GM18508 (cell line): Measurements from ENCODE around the gene PPP6R3.
"Not testable (repeated sequence)": the region's sequence is repeated elsewhere in the genome, so short reads cannot be mapped to it uniquely, and the experiment has no call there.

ENCODE experiments used
- ATAC-seq: cut with Tn5 transposase; IDR thresholded peaks from one replicate; pipeline ENCODE4 v1.9.1; 2021; ENCODE audit warnings: moderate number of reproducible peaks; ENCODE audit not compliant: insufficient read depth, unreplicated experiment

The PPP6R3 gene

GRCh38 chr11:68582416-68583040 is 122.0 kb downstream of the PPP6R3 start:
- no peak for ATAC-seq

GRCh38 chr11:68583041-68583446 is 122.5 kb downstream of the PPP6R3 start:
- no peak for ATAC-seq

DNA sequence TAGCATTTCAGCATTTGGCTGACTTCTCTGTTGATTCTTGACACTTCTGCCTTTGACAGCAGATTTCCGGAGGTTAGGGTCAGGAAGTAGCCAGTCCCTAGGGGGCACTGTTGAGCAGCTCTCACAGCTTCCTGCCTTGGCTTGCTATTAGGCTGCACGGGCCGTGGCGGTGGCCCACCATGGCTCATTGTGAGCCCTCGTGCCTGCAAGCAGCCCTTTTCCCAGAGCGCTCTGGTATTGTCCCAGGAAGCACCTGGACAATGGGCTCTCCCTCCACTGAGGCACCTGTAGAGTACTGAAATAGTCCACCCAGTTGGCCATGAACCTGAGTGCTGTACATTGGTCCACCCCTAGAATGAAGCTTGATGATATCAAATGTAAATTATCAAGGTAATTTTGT is 123.5 kb downstream of the PPP6R3 start:
- ATAC-seq, result no peak

DNA sequence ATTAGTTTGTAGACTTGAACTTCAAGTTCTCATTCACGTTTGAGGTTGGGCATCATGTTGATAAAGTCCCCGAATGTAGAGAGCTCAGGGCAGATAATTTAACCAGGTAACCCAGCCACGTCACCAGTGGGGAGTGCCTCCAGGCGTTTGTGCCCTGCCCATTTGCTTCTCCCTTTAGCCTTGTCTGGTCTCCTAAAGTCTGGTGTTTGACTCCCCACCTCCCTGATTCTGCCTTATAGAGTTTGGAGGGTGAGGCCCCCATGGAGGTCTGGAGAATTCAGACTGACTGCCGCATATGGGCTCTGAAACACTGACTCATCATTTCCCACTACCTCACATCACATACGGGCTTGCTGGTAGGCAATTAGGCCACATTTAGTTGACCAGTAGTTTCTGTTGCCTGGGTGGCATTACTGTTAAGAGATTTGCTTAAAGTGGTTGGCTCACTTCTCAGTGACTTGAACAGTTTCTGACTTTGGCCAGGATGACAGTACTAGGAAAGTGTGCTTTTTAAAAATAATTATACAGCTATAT is 124.5 kb downstream of the PPP6R3 start:
- no peak for ATAC-seq

GRCh38 chr11:68589547-68590216 is 129.1 kb downstream of the PPP6R3 start:
- no peak for ATAC-seq

GRCh38 chr11:68591719-68592118 is 131.2 kb downstream of the PPP6R3 start:
- no peak for ATAC-seq

GRCh38 chr11:68593441-68593840 is 132.9 kb downstream of the PPP6R3 start:
- ATAC-seq, result no peak

DNA sequence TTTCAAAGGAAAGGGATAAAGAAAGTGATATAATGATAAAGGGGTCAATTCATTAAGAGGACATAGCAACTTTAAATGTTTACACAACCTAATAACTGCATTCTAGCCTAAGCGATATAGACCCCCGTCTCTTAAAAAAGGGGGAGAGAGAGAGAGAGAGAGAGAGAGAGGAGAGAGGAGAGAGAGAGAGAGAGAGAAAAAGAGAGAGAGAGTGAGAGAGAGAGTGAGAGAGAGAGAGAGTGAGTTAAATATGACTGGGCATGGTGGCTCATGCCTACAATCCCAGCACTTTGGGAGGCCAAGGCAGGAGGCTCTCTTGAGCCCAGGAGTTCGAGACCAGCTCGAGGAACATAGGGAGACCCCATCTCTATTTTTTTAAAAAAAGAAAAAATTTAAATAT is 133.6 kb downstream of the PPP6R3 start:
- ATAC-seq, result no peak

- ATAC-seq, result no peak
These were observed 135.7 kb downstream of the PPP6R3 start for GRCh38 chr11:68596231-68596630.

- no peak for ATAC-seq
These were observed 138.5 kb downstream of the PPP6R3 start for GRCh38 chr11:68598816-68599653.

GRCh38 chr11:68601147-68601546 is 140.6 kb downstream of the PPP6R3 start:
- no peak for ATAC-seq

DNA sequence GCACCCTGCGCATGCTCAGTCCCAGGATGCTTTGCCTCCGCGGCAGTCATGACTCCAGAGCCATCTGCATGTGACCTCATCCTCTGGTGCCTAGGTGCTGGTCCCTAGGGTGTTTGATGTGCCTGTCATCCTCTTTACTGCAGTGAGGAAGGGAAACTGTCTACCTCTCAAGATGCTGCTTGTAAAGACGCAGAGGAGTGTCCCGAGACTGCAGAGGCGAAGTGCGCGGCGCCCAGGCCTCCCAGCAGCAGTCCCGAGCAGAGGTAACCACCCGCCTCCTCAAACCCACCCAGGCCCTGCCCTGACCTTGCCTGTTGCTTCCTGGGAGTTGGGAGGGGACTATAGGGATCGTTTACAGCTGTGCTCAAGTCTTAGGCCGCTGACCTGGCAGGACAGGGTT is 149.2 kb downstream of the PPP6R3 start:
- ATAC-seq, result no peak

- no peak for ATAC-seq
These were observed 150.0 kb downstream of the PPP6R3 start for GRCh38 chr11:68610452-68611116.

GRCh38 chr11:68615657-68616056 is 155.1 kb downstream of the PPP6R3 start:
- ATAC-seq, result no peak

DNA sequence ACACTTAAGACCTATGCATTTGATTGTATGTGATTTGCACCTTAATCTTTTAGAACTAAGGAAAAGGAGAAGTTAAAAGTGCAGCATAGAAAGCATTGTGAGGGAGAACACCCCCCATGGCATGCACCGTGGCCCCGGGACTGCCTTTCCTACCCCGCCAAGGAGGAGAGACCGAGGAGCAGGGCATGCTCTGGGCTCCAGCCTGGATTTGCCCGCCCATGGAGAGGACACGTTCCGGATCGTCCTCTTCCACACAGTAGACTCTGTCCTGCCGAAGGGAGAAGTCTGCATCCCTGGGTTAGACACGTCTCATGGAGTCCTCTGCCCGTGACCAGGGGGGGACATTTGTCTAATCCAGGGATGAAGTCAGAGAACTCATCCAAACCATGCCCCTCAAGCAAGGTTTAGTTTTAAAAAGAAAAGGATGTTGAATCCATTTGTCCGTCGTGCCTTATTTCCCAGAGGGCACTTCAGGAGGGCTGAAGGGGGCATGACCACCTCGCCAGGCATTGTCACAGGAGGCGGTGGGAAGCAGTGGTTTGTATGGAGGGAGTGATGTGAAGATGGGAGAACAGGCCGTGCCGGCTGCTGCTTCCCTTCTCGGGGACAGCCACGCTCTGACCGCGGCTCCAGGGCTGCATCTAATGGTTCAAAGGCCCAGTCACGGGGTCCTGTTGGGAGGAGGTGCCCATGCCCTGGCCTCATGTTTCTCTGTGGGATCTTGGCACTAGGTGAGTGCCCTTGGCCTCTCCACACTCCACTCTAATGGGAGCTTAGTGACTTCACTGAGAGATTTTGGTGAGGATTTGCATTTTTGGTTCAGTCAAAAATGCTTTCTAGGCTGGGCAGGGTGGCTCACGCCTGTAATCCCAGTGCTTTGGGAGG is 157.6 kb downstream of the PPP6R3 start:
- ATAC-seq, result no peak

DNA sequence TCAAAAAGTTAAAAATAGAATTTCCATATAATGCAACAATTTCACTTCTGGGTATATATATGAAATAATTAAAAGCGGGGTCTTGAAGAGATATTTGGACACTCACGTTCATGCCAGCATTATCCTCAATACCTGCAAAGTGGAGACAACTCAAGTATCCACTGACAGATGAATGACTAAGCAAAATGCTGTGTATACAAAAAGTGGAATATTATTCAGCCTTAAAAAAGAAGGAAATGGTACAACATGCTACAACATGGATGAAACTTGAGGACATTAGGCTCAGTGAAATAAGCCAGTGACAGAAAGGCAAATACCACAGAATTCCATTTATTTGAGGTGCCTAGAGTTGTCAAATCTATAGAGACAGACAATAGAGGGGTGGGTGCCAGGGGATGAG is 161.3 kb downstream of the PPP6R3 start:
- ATAC-seq, result no peak

- ATAC-seq, result not testable (repeated sequence)
These were observed 163.2 kb downstream of the PPP6R3 start for GRCh38 chr11:68623706-68624105.

DNA sequence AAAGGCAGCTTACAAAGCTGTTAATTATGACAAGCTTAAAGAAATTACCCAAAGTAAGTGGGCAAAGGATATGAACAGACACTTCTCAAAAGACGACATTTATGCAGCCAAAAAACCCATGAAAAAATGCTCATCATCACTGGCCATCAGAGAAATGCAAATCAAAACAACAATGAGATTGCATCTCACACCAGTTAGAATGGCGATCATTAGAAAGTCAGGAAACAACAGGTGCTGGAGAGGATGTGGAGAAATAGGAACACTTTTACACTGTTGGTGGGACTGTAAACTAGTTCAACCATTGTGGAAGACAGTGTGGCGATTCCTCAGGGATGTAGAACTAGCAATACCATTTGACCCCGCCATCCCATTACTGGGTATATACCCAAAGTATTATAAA is 164.5 kb downstream of the PPP6R3 start:
- not testable (repeated sequence) for ATAC-seq

GRCh38 chr11:68626236-68626635 is 165.7 kb downstream of the PPP6R3 start:
- ATAC-seq, result not testable (repeated sequence)

DNA sequence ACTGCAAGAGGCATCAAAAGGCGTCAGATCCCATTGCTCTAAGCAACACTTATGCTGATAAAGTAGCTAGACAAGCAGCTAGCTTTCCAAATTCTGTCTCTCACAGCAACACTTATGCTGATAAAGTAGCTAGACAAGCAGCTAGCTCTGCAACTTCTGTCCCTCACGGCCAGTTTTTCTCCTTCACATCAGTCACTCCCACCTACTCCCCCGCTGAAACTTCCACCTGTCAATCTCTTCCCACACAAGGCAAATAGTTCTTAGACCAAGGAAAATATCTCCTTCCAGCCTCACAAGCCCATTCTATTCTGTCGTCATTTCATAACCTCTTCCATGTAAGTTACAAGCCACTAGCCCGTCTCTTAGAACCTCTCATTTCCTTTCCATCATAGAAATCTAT is 168.3 kb downstream of the PPP6R3 start:
- not testable (repeated sequence) for ATAC-seq
